Aorta (tissue), 5 donors: ENCODE measurements around the gene GRB10. TPM values are rescaled to one million over a fixed set of nuclear protein-coding genes. Genes with fewer than 3 reads are reported as not detected.

Experiments used
- ATAC-seq: fragments of 200-7000 bp; cut with Tn5 transposase; one replicate; pipeline ENCODE4 v1.9.1; 2022; ENCODE audit warnings: moderate library complexity; ENCODE audit not compliant: low FRiP score
- DNase-seq, 2 donors: peaks; one replicate each; pipeline ENCODE4 v3.0.0-alpha.2; 2020
- H3K27ac ChIP-seq, 2 donors: one replicate each; pipeline ENCODE4 v1.5.1; 2013; ENCODE audit warnings: low read length in 2 of 2, mild to moderate bottlenecking in 2 of 2, moderate library complexity in 2 of 2, control low read depth in 1 of 2, inconsistent platforms in 1 of 2, low read depth in 1 of 2
- H3K27me3 ChIP-seq, 2 donors: one replicate each; pipeline ENCODE4 v1.6.1; 2013; ENCODE audit warnings: control low read depth in 1 of 2, low read length in 1 of 2, mild to moderate bottlenecking in 1 of 2, moderate library complexity in 1 of 2; ENCODE audit not compliant: insufficient read depth in 2 of 2, control insufficient read depth in 1 of 2
- H3K36me3 ChIP-seq, 2 donors: one replicate each; pipeline ENCODE4 v1.6.1; 2013; ENCODE audit warnings: control low read depth in 1 of 2, low read length in 1 of 2, mild to moderate bottlenecking in 1 of 2; ENCODE audit not compliant: insufficient read depth in 2 of 2, control insufficient read depth in 1 of 2
- H3K4me1 ChIP-seq, 2 donors: one replicate each; pipeline ENCODE4 v1.6.1; 2013; ENCODE audit warnings: low read length in 2 of 2, control low read depth in 1 of 2, mild to moderate bottlenecking in 1 of 2, moderate library complexity in 1 of 2; ENCODE audit not compliant: insufficient read depth in 2 of 2, control insufficient read depth in 1 of 2
- H3K4me3 ChIP-seq, 2 donors: one replicate each; pipeline ENCODE4 v1.5.1; 2013; ENCODE audit warnings: low read length in 2 of 2, control low read depth in 1 of 2, mild to moderate bottlenecking in 1 of 2
- H3K9me3 ChIP-seq: one replicate; pipeline ENCODE4 v1.6.1; 2013; ENCODE audit warnings: mild to moderate bottlenecking, low read length; ENCODE audit not compliant: control insufficient read depth
- WGBS, 2 donors: extraction: QIAGEN DNeasy Blood & Tissue Kit; methylation state at CpG; one replicate each; pipeline ENCODE4 v1.1.7; 2013; 5-methylcytosine and 5-hydroxymethylcytosine counted together
- intact Hi-C, 2 donors: fragments of 100-400 bp; cut with DNase I; formaldehyde crosslinking; loops; one replicate each; pipeline versions ENCODE4 v1.14.2 to v1.15.0; 2022
- polyA plus RNA-seq, 2 donors: library from polyadenylated mRNA; stranded (reverse); fragments of 200-250 nt; gene quantifications; one replicate each; pipeline ENCODE4 v1.2.3, GENCODE V29; 2013
- total RNA-seq, 2 donors: library from RNA; stranded (reverse); fragmentation: NEBNext Ultra II Directional; extraction: Animal tissue kit (Norgen Biotek cat#: 25700); gene quantifications; one replicate each; pipeline ENCODE4 v1.2.1, GENCODE V29; 2021
- donor health status: healthy with polysubstance abuse.
- donor health status: Bipolar disorder and iron deficiency.
- donor health status: DM: no; HTN: no; CAD: no.
- donor health status: DM: no; HTN: no; CAD: no.
- donor health status: DM: yes; HTN: yes; CAD: no.

Gene GRB10
- total and polyA plus RNA-seq, 4 donors, result 11.8 to 108 (median 63.8) TPM

DNA sequence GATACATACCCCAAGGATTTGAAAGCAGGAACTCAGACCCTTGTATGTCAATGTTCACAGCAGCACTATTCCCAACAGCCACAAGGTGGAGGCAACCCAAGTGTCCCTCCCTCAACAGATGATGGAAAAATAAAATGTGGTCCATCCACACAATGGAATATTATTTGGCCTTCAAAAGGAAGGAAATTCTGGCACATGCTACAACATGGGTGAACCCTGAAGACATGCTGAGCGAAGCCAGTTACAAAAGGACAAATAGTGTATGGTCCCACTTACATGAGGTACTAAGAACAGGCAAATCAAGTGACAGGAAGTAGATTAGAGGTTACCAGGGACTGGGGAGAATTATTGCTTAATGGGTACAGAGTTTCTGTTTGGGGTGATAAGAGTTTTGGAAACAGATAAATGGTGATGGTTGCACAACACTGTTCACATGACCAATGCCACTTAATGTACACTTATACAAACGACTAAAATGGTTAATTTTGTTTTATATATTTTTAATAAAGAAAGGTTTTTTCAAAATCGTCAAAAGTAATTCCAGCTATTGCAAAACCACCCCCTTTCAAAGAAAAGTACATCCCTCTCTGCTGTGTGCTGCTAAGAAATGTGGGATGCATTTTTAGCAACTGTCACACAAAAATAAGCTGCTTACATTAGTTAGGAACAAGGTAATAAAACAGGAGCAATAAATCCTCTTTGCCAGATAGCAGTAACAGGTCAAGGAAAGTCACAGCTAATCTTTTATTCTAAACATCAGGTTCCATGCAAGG lies 85.7 kb downstream of the GRB10 start:
- no peak for DNase-seq
- intact Hi-C loops, result no loop called here
- peaks cover 2 to 3% of the 10 kb centered on the region in 2 donors for H3K4me1 ChIP-seq
- no peak overlapping the region for H3K27ac ChIP-seq
- no peak for ATAC-seq
- H3K36me3 ChIP-seq, result no peaks in the 10 kb centered on the region
- H3K9me3 ChIP-seq, result no peaks in the 10 kb centered on the region
- H3K27me3 ChIP-seq, result no peaks in the 10 kb centered on the region
- H3K4me3 ChIP-seq, result no peak overlapping the region
- 85 to 90% methylated on average over 3 of the region's 3 CpGs for WGBS, 2 donors

DNA sequence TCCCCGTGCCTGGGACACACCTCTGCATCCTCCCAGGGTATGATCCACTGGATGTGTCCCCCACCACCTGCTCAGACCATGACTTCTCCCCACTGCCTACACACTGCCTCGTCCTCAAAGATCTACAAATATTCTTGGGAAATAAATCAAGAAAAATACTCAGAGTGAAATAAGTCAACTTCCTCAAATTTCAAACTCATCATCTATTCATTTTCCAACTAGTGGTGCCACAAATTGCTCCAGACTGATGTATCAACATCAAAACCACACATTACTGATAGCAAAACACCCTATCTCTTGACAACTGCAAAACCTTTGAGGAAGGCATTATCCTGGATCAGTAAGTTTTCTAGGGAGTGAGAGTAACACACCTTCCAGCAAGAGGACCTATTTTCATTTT lies 87.7 kb downstream of the GRB10 start:
- H3K4me1 ChIP-seq, result peaks cover 2 to 3% of the 10 kb centered on the region in 2 donors

DNA sequence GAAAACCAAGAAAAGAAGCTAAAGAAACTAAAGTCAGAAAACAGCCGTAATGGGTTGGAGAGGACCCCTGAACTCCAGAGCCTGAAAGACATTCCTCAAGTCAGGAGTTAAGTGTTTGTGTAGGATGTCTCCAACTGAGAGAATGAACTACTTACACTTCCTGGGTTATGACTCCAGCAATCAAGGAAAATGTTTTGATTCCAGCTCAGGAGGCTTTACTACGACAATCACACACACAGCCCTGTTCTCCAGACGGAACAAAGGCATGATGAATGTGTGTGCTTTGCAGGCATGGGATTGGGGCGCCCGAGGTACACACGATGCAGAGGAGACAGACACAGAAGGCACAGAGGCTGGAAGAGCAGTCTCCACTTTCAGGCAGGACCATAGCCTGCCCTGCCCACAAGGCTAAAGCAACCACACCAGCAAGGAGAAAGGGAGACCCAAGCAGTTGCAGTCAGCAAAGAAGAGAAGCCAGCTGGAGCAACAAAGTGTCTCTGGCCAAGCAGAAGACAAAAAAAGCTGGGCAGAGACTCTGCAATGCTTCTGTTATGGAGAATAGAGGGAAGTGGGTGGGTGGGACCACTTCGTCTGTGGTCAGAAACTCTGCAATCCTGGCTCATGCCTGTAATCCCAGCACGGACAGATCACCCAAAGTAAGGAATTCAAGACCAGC lies 89.1 kb downstream of the GRB10 start:
- Histone ChIP-seq H3K4me1 (peaks cover 2 to 3% of the 10 kb centered on the region in 2 donors), H3K9me3 (no peaks in the 10 kb centered on the region), H3K36me3 (peaks cover 0 to 2% of the 10 kb centered on the region in 2 donors), H3K27me3 (no peaks in the 10 kb centered on the region), H3K27ac (no peak overlapping the region), H3K4me3 (no peak overlapping the region)
- ATAC-seq (no peak), DNase-seq (no peak)
- intact Hi-C loops, result no loop called here
- 44 to 50% methylated on average over 8 of the region's 8 CpGs for WGBS, 2 donors

More for the DNA sequence above, 87.7 kb downstream of the GRB10 start:
- Histone ChIP-seq H3K27me3 (no peaks in the 10 kb centered on the region), H3K27ac (no peak overlapping the region), H3K9me3 (no peaks in the 10 kb centered on the region), H3K36me3 (no peaks in the 10 kb centered on the region), H3K4me3 (no peak overlapping the region)
- intact Hi-C loops, result no loop called here
- DNase-seq, result no peak
- 54% methylated on average over 2 of the region's 2 CpGs for WGBS, 2 donors
- ATAC-seq, result no peak

DNA sequence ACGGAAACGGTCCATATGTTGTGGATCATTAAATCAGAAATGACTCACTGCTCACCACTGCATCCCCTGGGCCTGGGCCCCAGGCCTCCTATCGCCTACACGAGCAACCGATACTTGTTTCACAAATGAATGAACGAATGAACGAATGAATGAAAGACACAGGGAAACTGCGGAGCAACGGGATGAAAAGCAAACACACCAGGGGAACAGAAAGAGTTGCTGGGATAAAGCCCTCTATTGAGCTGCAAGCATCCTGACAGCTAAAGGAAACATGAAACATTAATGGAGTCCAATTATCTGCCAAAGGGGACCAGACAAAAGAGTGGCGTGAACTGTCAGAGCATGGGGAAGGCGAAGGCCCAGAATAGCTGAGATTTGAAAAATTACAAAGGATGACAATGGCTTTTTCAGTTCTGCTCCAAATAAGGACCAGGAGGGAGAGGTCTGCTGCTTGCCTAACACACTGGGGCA lies 92.1 kb downstream of the GRB10 start:
- Histone ChIP-seq H3K4me3 (no peak overlapping the region), H3K36me3 (peaks cover 0 to 2% of the 10 kb centered on the region in 2 donors), H3K9me3 (no peaks in the 10 kb centered on the region), H3K27me3 (no peaks in the 10 kb centered on the region), H3K4me1 (peaks cover 2 to 3% of the 10 kb centered on the region in 2 donors), H3K27ac (no peak overlapping the region)
- DNase-seq (no peak), ATAC-seq (no peak)
- WGBS, 2 donors, result 81 to 82% methylated on average over 11 of the region's 11 CpGs
- intact Hi-C loops, result no loop called here

DNA sequence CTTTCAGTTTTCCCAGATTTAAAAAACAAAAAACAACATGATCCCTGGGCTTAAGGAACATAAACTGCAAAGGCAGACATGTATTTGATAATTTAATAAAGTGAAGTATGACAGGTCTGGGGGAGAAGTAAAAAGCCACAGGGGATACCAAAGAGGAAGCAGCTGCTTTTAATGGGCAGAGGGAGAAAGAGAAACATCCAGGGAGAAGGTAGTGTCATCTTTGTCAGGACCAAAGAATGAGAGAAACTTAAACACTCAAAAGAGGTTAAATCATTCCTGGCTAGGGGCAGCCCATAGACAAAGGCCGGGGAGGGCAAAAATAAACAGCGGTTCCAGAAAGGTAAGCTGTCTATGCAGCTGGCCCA lies 94.5 kb downstream of the GRB10 start:
- ATAC-seq, result no peak
- Histone ChIP-seq H3K4me3 (no peak overlapping the region), H3K4me1 (peaks cover 0 to 3% of the 10 kb centered on the region in 2 donors), H3K9me3 (no peaks in the 10 kb centered on the region), H3K27ac (no peak overlapping the region), H3K36me3 (peaks cover 0 to 2% of the 10 kb centered on the region in 2 donors), H3K27me3 (no peaks in the 10 kb centered on the region)
- WGBS, 2 donors, result 95% methylated on average over 2 of the region's 2 CpGs
- no peak for DNase-seq
- intact Hi-C loops, result loop anchor here in 1 of 2 donors (10.0 kb wide), 1 partner anchor 223 kb away; no protein-coding TSS in a partner anchor

DNA sequence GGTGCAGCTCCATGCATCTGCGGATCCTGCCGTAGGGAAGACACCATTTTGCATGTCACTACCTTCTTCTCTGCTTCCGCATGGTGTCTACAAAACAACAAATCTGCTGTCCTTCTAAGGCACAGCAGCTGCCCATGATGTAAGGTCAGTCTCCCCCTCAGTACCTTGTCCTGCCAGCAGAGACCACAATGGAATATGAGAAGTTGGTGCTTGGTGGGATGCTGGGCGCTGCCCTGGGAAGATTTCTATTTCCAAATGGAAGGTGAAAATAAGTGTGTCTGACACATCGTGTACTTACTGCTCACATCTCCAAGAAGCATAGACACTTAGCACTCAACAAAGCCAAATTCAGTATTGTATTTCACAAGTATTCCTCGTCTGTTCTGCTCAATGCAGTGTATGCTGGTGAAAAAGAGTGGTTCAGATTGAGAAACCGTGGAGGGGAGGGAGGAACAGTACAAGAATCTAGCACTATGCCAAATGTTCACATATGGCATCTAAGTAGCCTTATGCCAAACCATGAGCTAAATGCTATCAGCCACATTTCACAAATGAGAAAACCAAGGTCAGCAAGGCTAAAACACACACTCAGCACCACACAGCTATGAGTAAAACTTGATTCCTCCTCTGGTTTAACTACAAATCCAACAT lies 95.0 kb downstream of the GRB10 start:
- Histone ChIP-seq H3K9me3 (no peaks in the 10 kb centered on the region), H3K36me3 (peaks cover 0 to 2% of the 10 kb centered on the region in 2 donors), H3K27me3 (no peaks in the 10 kb centered on the region), H3K27ac (no peak overlapping the region), H3K4me1 (peaks cover 0 to 3% of the 10 kb centered on the region in 2 donors), H3K4me3 (no peak overlapping the region)
- DNase-seq (no peak), ATAC-seq (no peak)
- 76 to 85% methylated on average over 7 of the region's 7 CpGs for WGBS, 2 donors
- intact Hi-C loops, result loop anchor here in 1 of 2 donors (10.0 kb wide), 1 partner anchor 223 kb away; no protein-coding TSS in a partner anchor

DNA sequence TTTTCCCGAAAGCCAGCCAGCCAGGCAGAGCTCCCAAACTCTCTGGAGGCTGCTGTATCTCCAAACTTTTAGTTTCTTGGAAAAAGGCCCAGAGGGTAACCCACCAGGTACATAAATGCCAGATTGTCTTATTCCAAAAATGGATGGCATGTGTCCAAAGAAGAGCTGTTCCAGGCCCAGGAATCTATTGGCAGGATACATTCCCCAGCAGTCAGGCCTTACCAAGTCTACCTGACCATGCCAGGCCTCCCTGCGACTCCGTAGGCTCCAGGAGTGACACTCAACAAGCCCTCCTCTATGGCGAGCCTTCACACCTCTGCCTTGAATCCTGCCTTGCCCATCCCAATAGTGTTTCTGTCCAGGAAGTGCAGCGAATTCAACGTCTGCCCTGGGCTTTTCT lies 95.6 kb downstream of the GRB10 start:
- WGBS, 2 donors, result 93 to 94% methylated on average over 6 of the region's 6 CpGs
- no peak overlapping the region for H3K27ac ChIP-seq

DNA sequence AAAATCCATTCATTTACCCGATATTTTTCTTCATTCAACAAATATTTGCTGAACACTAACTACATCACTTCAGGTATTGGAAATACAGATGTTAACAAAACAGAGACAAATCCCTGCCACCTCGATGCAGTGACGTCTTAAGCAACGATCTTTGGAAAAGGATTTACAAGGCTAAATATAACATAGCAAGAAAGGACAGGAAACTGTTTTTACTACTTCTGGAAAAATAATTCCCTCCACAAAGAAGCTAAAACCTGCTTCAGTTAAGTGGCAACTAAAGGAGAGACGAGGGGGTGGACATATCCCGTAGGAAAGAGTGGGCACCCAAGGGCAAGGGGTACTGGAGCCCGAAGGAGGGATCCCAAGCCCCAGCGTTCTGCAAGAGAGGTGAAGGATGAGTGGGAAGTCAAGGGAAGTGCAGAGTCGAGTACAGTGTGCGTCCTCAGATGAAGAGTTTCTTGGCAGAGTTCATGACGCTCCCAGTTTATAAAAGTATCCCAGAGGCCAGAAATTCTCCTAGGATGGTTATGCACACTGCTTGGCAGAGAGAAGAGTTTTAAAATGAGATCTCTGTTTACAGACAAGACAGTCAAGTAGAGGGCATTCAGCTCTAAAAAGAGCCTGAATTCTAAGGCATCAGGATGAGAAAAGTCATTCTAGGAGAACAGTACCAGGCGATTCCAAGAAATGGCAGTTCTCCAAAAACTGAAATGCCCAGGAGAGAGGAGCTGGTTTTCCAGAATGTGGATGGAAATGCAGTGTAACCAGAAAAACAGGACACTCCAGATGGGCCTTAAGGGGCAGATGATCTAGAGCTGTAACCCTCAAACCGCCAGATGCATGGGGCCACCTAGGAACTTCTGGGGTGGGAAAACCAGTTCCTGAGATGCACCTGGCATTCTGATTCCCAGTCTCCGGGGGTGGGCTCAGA lies 97.3 kb downstream of the GRB10 start:
- ATAC-seq (peak; percentile 21), DNase-seq (no peak)
- peaks cover 0 to 2% of the 10 kb centered on the region in 2 donors for H3K36me3 ChIP-seq
- H3K4me1 ChIP-seq, result peaks cover 0 to 3% of the 10 kb centered on the region in 2 donors
- H3K9me3 ChIP-seq, result no peaks in the 10 kb centered on the region
- no peak overlapping the region for H3K4me3 ChIP-seq
- no peak overlapping the region for H3K27ac ChIP-seq
- H3K27me3 ChIP-seq, result no peaks in the 10 kb centered on the region
- intact Hi-C loops, result loop anchor here in 1 of 2 donors (10.0 kb wide), 1 partner anchor 221 kb away; no protein-coding TSS in a partner anchor
- WGBS, 2 donors, result 43% methylated on average over 14 of the region's 14 CpGs

More for the DNA sequence above, 95.6 kb downstream of the GRB10 start:
- intact Hi-C loops, result loop anchor here in 1 of 2 donors (10.0 kb wide), 1 partner anchor 222 kb away; no protein-coding TSS in a partner anchor
- ATAC-seq (no peak), DNase-seq (no peak)
- Histone ChIP-seq H3K9me3 (no peaks in the 10 kb centered on the region), H3K27me3 (no peaks in the 10 kb centered on the region), H3K4me3 (no peak overlapping the region), H3K36me3 (peaks cover 0 to 2% of the 10 kb centered on the region in 2 donors), H3K4me1 (peaks cover 0 to 3% of the 10 kb centered on the region in 2 donors)
